ENCODE results near the gene POLR3H.

Gene POLR3H

DNA sequence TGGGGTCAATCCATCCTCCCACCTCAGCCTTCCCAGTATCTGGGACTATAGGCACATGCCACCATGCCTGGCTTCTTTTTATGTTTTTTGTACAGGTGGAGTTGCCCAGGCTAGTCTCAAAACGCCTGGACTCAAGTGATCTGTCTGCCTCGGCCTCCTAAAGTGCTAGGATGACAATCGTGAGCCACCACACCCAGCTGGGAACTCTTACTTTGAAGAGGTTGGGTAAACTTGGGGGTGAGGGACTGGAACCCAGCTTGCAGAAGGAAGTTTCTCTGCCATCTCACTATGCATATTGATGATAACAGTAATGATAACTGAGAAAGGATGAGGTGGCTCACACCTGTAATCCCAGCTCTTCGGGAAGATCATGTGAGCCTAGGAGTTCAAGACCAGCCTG is 39.5 kb downstream of the POLR3H start:
- TF ChIP-seq, protein P1, sequence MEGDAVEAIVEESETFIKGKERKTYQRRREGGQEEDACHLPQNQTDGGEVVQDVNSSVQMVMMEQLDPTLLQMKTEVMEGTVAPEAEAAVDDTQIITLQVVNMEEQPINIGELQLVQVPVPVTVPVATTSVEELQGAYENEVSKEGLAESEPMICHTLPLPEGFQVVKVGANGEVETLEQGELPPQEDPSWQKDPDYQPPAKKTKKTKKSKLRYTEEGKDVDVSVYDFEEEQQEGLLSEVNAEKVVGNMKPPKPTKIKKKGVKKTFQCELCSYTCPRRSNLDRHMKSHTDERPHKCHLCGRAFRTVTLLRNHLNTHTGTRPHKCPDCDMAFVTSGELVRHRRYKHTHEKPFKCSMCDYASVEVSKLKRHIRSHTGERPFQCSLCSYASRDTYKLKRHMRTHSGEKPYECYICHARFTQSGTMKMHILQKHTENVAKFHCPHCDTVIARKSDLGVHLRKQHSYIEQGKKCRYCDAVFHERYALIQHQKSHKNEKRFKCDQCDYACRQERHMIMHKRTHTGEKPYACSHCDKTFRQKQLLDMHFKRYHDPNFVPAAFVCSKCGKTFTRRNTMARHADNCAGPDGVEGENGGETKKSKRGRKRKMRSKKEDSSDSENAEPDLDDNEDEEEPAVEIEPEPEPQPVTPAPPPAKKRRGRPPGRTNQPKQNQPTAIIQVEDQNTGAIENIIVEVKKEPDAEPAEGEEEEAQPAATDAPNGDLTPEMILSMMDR (IDR thresholded peaks at IDR 0.05) = no peak
- Histone ChIP-seq H3K36me3 (peaks cover 13 to 64% (median 46%) of the 10 kb centered on the region in 3 donors), H3K27me3 (no peaks in the 10 kb centered on the region), H3K9me3 (no peaks in the 10 kb centered on the region), H3K4me3 (no peak overlapping the region), H3K27ac (peak overlapping the region; percentile 52 to 68), H3K4me1 (peaks cover 0 to 48% (median 30%) of the 10 kb centered on the region in 4 donors)
- intact Hi-C loops (cut with DNase I; ENCODE audit: low total_unique reads) = no loop called here
- DNase-seq = no peak

DNA sequence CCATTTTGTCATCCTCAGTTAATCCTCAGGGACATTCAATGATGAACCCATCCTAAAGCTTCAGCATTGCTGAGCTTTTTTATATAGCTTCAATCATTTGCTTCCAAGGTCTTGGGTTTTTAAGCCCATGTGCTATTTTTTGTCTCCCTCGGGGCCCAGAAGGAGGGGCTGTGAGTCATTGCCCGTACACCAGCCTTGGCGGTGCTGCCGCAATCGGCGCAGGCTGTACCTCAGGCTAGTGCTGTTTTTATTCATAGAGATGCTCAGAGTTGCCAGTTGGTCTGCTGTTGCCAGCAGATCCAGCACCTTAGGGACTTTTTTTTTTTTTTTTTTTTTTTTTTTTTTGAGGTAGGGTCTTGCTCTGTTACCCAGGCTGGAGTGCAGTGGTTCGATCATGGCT is 39.9 kb downstream of the POLR3H start:
- no peaks in the 10 kb centered on the region for H3K27me3 ChIP-seq
- H3K4me1 ChIP-seq = peaks cover 0 to 46% (median 30%) of the 10 kb centered on the region in 4 donors
- peak; percentile 69 to 93 for DNase-seq
- intact Hi-C loops (cut with DNase I; ENCODE audit: low total_unique reads) = no loop called here
- H3K4me3 ChIP-seq = no peak overlapping the region
- peak overlapping the region; percentile 68 to 69 for H3K27ac ChIP-seq
- H3K36me3 ChIP-seq = peaks cover 16 to 64% (median 49%) of the 10 kb centered on the region in 3 donors
- TF ChIP-seq, protein P1 (IDR thresholded peaks at IDR 0.05) = no peak
- no peaks in the 10 kb centered on the region for H3K9me3 ChIP-seq

DNA sequence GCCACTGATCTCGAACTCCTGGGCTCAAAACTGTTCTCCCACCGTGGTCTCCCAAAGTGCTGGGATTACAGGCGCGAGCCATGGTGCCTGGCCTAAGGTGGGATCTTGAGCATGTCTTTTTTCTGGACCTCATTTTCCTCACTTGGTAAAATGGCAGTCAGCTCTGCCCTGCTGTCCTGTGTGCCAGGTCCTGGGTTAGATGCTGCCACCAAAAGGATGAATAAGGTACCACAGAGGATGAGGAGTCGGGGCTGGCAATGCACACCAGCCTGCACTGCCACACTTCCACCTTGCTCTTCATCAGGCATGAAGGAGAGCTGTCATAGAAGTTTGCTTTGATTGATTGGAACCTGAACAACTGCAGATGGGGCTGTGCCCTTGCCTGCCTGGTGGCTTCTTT is 43.1 kb downstream of the POLR3H start:
- Histone ChIP-seq H3K27ac (no peak overlapping the region), H3K27me3 (no peaks in the 10 kb centered on the region), H3K36me3 (peaks cover 16 to 41% (median 30%) of the 10 kb centered on the region in 3 donors), H3K4me3 (no peak overlapping the region), H3K4me1 (peaks cover 0 to 38% (median 23%) of the 10 kb centered on the region in 4 donors), H3K9me3 (no peaks in the 10 kb centered on the region)
- intact Hi-C loops (cut with DNase I; ENCODE audit: low total_unique reads) = no loop called here
- no peak for DNase-seq
- TF ChIP-seq, protein P1 (IDR thresholded peaks at IDR 0.05) = no peak

DNA sequence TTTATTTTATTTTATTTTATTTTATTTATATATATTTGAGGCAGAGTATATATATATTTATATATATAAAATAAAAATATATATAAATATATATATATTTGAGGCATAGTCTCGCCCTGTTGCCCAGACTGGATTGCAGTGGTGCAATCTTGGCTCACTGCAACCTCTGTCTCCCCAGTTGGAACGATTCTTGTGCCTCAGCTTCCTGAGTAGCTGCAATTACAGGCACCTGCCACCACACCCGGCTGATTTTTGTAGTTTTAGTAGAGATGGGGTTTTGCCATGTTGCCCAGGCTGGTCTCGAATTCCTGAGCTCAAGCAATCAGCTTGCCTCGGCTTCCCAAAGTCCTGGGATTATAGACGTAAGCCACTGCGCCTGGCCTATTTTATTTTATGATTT is 44.0 kb downstream of the POLR3H start:
- Histone ChIP-seq H3K36me3 (peaks cover 16 to 43% (median 30%) of the 10 kb centered on the region in 3 donors), H3K27me3 (no peaks in the 10 kb centered on the region), H3K4me1 (peaks cover 0 to 35% (median 22%) of the 10 kb centered on the region in 4 donors), H3K9me3 (no peaks in the 10 kb centered on the region), H3K27ac (no peak overlapping the region), H3K4me3 (no peak overlapping the region)
- no peak for DNase-seq
- intact Hi-C loops (cut with DNase I; ENCODE audit: low total_unique reads) = no loop called here
- TF ChIP-seq, protein P1 (IDR thresholded peaks at IDR 0.05) = no peak

DNA sequence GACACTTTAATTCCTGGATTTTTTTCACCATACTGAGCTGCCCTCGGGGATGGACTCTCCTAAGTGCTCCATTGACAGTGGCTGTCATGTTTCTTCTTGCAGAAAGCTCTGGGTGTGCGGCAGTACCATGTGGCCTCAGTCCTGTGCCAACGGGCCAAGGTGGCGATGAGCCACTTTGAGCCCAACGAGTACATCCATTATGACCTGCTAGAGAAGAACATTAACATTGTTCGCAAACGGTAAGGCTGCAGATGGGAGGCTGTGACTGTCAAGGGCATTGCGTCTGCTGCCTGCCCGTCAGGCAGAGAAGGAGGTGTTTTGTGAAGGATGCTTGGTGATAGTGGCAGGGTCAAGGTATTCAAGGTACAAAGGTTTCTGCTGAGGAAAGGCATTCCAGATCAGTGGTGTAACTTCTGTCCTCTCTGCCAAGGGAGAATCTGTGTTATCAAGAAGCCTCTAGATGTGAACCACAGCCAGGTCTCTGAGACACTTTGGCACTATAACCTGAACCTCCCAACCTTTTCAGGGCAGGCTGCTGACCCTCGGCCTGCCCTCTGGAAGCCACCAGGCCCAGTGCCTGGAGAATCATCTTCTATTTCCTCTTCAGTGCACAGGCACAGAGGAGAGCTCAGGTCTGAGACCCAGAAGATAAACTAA is 44.5 kb downstream of the POLR3H start:
- Histone ChIP-seq H3K9me3 (no peaks in the 10 kb centered on the region), H3K4me1 (peaks cover 0 to 30% (median 17%) of the 10 kb centered on the region in 4 donors), H3K36me3 (peaks cover 16 to 43% (median 30%) of the 10 kb centered on the region in 3 donors), H3K27ac (no peak overlapping the region), H3K4me3 (no peak overlapping the region), H3K27me3 (no peaks in the 10 kb centered on the region)
- TF ChIP-seq, protein P1 (IDR thresholded peaks at IDR 0.05) = no peak
- intact Hi-C loops (cut with DNase I; ENCODE audit: low total_unique reads) = no loop called here
- no peak for DNase-seq

Data from tibial artery (tissue), 4 donors.